ENCODE results near the gene FBXO34.
"Not testable (repeated sequence)": the region's sequence is repeated elsewhere in the genome, so short reads cannot be mapped to it uniquely, and the experiment has no call there.

Gene FBXO34

DNA sequence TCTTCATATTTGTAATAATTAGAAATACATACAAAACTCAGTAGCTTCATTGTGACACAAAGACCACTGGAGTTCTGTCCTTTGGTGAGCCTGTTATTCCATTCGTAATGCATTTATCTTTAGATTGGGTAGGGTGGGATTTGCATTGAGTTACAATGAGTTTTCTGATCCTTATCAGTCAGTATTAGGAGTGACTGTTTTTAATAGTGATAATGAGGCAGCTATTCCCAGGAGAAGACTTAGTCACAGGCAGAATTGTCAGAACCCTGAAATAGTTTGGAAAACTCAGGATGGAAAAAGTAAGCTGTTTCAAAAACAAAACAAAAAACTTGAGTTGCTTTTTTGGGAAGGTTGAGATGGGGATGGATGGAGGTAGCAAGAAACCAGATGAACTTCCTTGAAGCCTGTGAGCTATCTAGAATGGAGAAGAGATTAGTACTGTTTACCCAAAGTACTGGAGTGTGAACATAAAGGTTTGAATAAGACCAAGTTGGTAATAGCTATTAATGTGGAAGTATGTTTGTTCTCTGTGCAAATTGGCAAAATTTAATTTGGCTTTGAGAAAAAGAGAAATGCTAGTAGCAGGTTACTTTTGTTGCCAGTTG, 38.6 kb downstream of the FBXO34 start:
- no peak overlapping the region for H3K4me3 Mint-ChIP-seq
- no peak overlapping the region for H3K27ac Mint-ChIP-seq
- H3K4me1 Mint-ChIP-seq (ENCODE audit: low read depth) = peaks cover 14% of the 10 kb centered on the region
- intact Hi-C loops (cut with micrococcal nuclease) = no loop called here
- peaks cover 27% of the 10 kb centered on the region for H3K9me3 Mint-ChIP-seq
- H3K36me3 Mint-ChIP-seq (ENCODE audit: low read depth) = peaks cover 32% of the 10 kb centered on the region
- H3K27me3 Mint-ChIP-seq = no peaks in the 10 kb centered on the region

GRCh38 chr14:55312379-55313030, 41.3 kb downstream of the FBXO34 start:
- intact Hi-C loops (cut with micrococcal nuclease); H3K4me3 Mint-ChIP-seq; H3K4me1 Mint-ChIP-seq (ENCODE audit: low read depth); H3K27ac Mint-ChIP-seq; H3K27me3 Mint-ChIP-seq: not testable (repeated sequence)
- H3K36me3 Mint-ChIP-seq (ENCODE audit: low read depth) = peaks cover 56% of the 10 kb centered on the region
- H3K9me3 Mint-ChIP-seq = peaks cover 27% of the 10 kb centered on the region

GRCh38 chr14:55313480-55313879, 42.3 kb downstream of the FBXO34 start:
- H3K27ac Mint-ChIP-seq = no peak overlapping the region
- peaks cover 61% of the 10 kb centered on the region for H3K36me3 Mint-ChIP-seq (ENCODE audit: low read depth)
- H3K4me1 Mint-ChIP-seq (ENCODE audit: low read depth) = peaks cover 8% of the 10 kb centered on the region
- no peaks in the 10 kb centered on the region for H3K27me3 Mint-ChIP-seq
- H3K9me3 Mint-ChIP-seq = peaks cover 27% of the 10 kb centered on the region
- intact Hi-C loops (cut with micrococcal nuclease) = no loop called here
- H3K4me3 Mint-ChIP-seq = no peak overlapping the region

GRCh38 chr14:55314449-55314848, 43.2 kb downstream of the FBXO34 start:
- Mint-ChIP-seq H3K27ac (no peak overlapping the region), H3K36me3 (ENCODE audit: low read depth) (peaks cover 69% of the 10 kb centered on the region), H3K4me1 (ENCODE audit: low read depth) (peaks cover 8% of the 10 kb centered on the region), H3K4me3 (no peak overlapping the region), H3K27me3 (no peaks in the 10 kb centered on the region), H3K9me3 (peaks cover 27% of the 10 kb centered on the region)
- intact Hi-C loops (cut with micrococcal nuclease) = no loop called here

DNA sequence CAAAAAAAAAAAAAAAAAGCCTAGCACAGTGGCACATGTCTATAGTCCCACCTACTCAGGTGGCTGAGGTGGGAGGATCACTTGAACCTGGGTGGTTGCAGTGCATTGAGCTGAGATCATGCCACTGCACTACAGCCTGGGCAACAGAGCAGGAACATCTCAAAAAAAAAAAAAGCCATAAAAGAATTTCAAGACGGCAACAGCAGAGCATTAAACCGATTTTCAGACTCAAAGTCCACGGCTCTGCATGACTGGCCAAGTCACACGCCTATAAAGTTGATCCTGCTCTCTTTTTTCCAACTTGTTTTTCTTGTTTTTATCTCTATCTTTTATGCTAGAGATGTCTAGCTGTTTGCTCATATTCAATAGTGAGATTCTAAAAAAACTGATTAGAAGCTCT, 45.3 kb downstream of the FBXO34 start:
- H3K27ac Mint-ChIP-seq = no peak overlapping the region
- no peaks in the 10 kb centered on the region for H3K4me1 Mint-ChIP-seq (ENCODE audit: low read depth)
- H3K4me3 Mint-ChIP-seq = no peak overlapping the region
- H3K27me3 Mint-ChIP-seq = no peaks in the 10 kb centered on the region
- H3K9me3 Mint-ChIP-seq = peaks cover 18% of the 10 kb centered on the region
- H3K36me3 Mint-ChIP-seq (ENCODE audit: low read depth) = peaks cover 67% of the 10 kb centered on the region
- intact Hi-C loops (cut with micrococcal nuclease) = no loop called here

DNA sequence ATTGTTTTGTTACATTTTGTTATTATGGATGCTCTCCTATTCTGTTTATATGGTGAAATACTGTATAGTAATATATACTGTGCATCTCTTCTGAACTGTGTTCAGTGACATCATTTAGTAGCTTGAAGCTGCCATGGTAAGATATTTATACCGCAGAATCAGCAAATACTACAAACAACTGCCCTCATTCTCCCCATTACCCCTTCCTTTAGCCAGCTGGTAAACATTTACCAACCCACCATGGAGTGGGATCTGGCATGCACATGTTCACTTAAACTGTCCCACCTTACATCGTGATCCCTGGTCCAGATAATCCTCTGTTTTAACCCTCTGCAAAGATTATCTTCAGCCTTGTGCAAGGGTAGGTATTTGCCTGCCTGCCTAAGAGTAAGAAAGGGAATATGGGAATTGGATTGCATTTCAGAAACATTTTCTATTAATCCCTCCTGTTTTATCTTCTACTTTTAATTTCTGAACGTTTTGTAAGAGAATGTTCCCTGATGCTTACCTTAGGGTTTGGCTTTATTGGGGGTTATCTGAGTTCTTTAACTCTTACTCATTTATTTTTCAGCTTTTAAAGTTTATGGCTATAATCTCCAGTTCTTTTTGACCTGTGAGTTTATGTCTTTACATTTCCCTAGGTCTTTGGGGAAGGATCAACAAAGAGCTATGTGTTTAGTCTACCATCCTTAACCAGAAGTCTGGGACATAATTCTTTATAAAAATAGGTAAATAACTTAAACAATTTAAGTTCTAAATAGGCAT, 46.5 kb downstream of the FBXO34 start:
- H3K27me3 Mint-ChIP-seq = no peaks in the 10 kb centered on the region
- no peaks in the 10 kb centered on the region for H3K4me1 Mint-ChIP-seq (ENCODE audit: low read depth)
- no peak overlapping the region for H3K4me3 Mint-ChIP-seq
- no peak overlapping the region for H3K27ac Mint-ChIP-seq
- intact Hi-C loops (cut with micrococcal nuclease) = no loop called here
- peaks cover 55% of the 10 kb centered on the region for H3K36me3 Mint-ChIP-seq (ENCODE audit: low read depth)
- peaks cover 9% of the 10 kb centered on the region for H3K9me3 Mint-ChIP-seq

- intact Hi-C loops (cut with micrococcal nuclease) = no loop called here
- Mint-ChIP-seq H3K4me1 (ENCODE audit: low read depth) (no peaks in the 10 kb centered on the region), H3K27me3 (no peaks in the 10 kb centered on the region), H3K36me3 (ENCODE audit: low read depth) (peaks cover 46% of the 10 kb centered on the region), H3K27ac (no peak overlapping the region), H3K4me3 (no peak overlapping the region), H3K9me3 (no peaks in the 10 kb centered on the region)
These were observed 47.5 kb downstream of the FBXO34 start for GRCh38 chr14:55318694-55319093.

GRCh38 chr14:55323910-55324309, 52.7 kb downstream of the FBXO34 start:
- H3K36me3 Mint-ChIP-seq (ENCODE audit: low read depth) = peaks cover 14% of the 10 kb centered on the region
- intact Hi-C loops (cut with micrococcal nuclease) = no loop called here
- no peak overlapping the region for H3K4me3 Mint-ChIP-seq
- H3K27me3 Mint-ChIP-seq = no peaks in the 10 kb centered on the region
- H3K27ac Mint-ChIP-seq = no peak overlapping the region
- H3K4me1 Mint-ChIP-seq (ENCODE audit: low read depth) = peaks cover 22% of the 10 kb centered on the region
- no peaks in the 10 kb centered on the region for H3K9me3 Mint-ChIP-seq

DNA sequence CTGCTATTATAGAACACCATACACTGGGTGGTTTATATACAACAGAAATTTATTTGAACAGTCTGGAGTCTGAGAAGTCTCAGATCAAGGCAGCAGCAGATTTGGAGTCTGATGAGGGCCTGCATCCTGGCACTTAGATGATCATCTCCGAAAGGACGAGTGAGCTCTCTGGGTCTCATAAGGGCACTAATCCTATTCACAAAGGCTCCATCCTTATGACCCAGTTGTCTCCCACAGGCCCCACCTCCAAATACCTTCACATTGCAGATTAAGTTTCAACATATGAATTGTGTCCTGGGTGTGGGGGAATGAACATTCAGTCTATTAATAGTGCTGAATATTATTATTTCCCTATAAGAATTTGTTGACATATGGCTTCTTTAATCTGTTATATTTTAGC, 53.6 kb downstream of the FBXO34 start:
- Mint-ChIP-seq H3K36me3 (ENCODE audit: low read depth) (peaks cover 6% of the 10 kb centered on the region), H3K27ac (no peak overlapping the region), H3K4me3 (no peak overlapping the region), H3K27me3 (no peaks in the 10 kb centered on the region), H3K9me3 (no peaks in the 10 kb centered on the region), H3K4me1 (ENCODE audit: low read depth) (peaks cover 31% of the 10 kb centered on the region)
- intact Hi-C loops (cut with micrococcal nuclease) = no loop called here

DNA sequence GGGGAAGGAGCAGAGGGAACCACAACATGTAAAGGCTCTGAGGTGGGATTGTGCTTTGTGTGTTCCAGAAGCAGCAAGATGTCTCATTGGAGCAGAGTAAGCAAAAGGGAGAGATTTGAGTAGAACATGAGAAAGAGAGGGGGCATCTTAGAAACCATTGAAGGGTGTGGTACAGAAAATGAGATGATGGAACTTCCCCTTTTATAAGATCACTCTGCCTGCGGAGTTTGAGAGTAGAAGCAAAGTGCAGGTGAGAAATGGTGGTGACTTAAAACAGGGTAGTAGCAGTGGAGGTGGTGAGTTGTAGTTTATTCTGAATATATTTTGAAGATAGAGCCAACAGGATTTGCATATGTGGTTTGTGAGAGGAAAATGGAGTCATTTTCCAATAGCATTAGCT, 56.0 kb downstream of the FBXO34 start:
- Mint-ChIP-seq H3K36me3 (ENCODE audit: low read depth) (no peaks in the 10 kb centered on the region), H3K27me3 (no peaks in the 10 kb centered on the region), H3K4me3 (no peak overlapping the region), H3K27ac (no peak overlapping the region), H3K4me1 (ENCODE audit: low read depth) (peaks cover 36% of the 10 kb centered on the region), H3K9me3 (no peaks in the 10 kb centered on the region)
- intact Hi-C loops (cut with micrococcal nuclease) = no loop called here

GRCh38 chr14:55328317-55328716, 57.1 kb downstream of the FBXO34 start:
- no peaks in the 10 kb centered on the region for H3K27me3 Mint-ChIP-seq
- H3K9me3 Mint-ChIP-seq = no peaks in the 10 kb centered on the region
- peaks cover 36% of the 10 kb centered on the region for H3K4me1 Mint-ChIP-seq (ENCODE audit: low read depth)
- H3K4me3 Mint-ChIP-seq = no peak overlapping the region
- no peak overlapping the region for H3K27ac Mint-ChIP-seq
- H3K36me3 Mint-ChIP-seq (ENCODE audit: low read depth) = peaks cover 6% of the 10 kb centered on the region
- intact Hi-C loops (cut with micrococcal nuclease) = no loop called here

- no peak overlapping the region for H3K27ac Mint-ChIP-seq
- peaks cover 6% of the 10 kb centered on the region for H3K36me3 Mint-ChIP-seq (ENCODE audit: low read depth)
- no peaks in the 10 kb centered on the region for H3K27me3 Mint-ChIP-seq
- H3K9me3 Mint-ChIP-seq = no peaks in the 10 kb centered on the region
- H3K4me3 Mint-ChIP-seq = no peak overlapping the region
- peaks cover 47% of the 10 kb centered on the region for H3K4me1 Mint-ChIP-seq (ENCODE audit: low read depth)
- intact Hi-C loops (cut with micrococcal nuclease) = no loop called here
These were observed 58.9 kb downstream of the FBXO34 start for GRCh38 chr14:55329999-55330710.

GRCh38 chr14:55332654-55333570, 61.7 kb downstream of the FBXO34 start:
- intact Hi-C loops (cut with micrococcal nuclease) = no loop called here
- no peak overlapping the region for H3K27ac Mint-ChIP-seq
- peaks cover 6% of the 10 kb centered on the region for H3K36me3 Mint-ChIP-seq (ENCODE audit: low read depth)
- H3K9me3 Mint-ChIP-seq = no peaks in the 10 kb centered on the region
- peaks cover 36% of the 10 kb centered on the region for H3K4me1 Mint-ChIP-seq (ENCODE audit: low read depth)
- H3K4me3 Mint-ChIP-seq = no peak overlapping the region
- H3K27me3 Mint-ChIP-seq = no peaks in the 10 kb centered on the region

All from dendritic cell treated with granulocyte-macrophage colony-stimulating factor and Interleukin-4, amounts not matched to agents 40 ng/mL and 50 ng/mL, for 4 days (primary cell).